ENCODE measurements around the gene KLHDC3.
"Not testable (repeated sequence)": the region's sequence is repeated elsewhere in the genome, so short reads cannot be mapped to it uniquely, and the experiment has no call there.

KLHDC3 gene

DNA sequence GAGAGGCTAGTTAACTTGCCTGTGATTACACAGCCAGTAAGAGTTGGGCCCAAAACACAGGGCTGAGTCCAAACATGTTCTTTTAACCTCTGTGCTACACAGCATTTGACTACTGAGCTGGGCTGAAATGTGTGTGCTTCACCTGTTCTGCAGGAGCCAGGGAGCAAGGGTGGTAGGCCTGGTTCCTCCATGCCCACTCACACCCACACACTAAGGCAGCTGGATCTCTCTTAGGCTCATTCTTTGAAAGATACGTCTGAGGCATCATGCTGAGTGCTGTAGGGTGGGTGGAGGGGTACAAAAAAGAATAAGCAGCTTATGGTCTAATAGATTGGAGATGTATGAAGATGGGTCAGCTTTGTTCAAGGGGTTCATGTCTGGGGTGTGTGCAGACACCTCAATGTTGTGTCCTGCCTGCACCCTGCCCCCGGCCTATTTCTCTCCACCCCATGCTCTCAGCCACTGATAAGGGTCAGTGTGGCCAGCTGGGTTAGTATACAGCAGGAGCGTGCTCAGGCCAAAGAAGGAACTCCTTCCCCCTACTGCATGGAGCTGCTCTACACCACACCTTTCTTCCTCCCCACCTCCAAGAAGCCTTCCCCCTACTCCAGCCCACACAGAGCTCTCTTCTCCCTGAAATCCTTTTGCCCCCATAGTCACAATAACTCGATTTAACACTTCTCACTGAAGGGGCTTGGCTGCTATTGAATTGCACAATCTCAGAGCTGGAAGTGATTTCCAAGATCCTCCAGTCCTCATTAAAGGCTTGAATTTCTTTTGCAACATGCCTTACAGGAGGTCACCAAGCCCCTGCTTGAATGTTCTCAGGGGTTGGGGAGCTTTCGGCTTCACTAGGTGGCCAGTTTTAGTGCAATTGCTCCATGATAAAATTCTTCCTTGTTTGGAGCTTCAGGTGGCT, 26.3 kb upstream of the KLHDC3 start:
- in situ Hi-C loops (cut with MboI; ENCODE audit: low sequenced_read_pairs, unreplicated experiment) = no loop called here
- no peak for TF ChIP-seq CTCF (IDR thresholded peaks at IDR 0.05; ENCODE audit: borderline replicate concordance, control extremely low read depth, extremely low read depth, insufficient read depth, missing control alignments)
- DNase-seq (ENCODE audit: low spot score) = no peak

DNA sequence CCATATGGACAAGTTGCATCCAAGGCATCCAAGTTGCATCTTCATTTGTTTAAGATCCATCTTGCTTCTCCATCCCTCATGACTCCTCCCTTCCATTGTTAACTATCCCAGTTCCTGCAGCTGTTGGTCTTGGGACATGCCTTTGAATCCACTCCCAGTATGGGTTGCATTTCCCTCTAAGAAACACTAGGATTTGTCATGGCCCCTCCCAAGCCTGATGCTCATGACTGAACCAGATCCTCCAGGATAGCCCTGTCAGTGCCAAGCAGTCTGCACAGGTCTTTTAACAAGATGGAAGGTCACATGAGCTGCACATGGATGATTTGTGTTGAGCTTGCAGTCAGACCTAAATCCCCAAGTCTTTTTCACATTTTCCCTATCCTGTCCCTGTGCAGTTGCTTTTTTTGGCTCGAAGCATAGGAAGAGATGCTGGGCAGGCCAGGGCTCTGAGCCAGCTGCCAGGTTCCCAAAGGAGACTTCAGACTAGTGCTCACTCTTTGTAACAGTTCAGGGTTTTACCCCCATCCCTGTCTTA, 25.5 kb upstream of the KLHDC3 start:
- DNase-seq (ENCODE audit: low spot score) = no peak
- TF ChIP-seq CTCF (IDR thresholded peaks at IDR 0.05; ENCODE audit: borderline replicate concordance, control extremely low read depth, extremely low read depth, insufficient read depth, missing control alignments) = no peak
- in situ Hi-C loops (cut with MboI; ENCODE audit: low sequenced_read_pairs, unreplicated experiment) = no loop called here

GRCh38 chr6:42989923-42990322, 24.1 kb upstream of the KLHDC3 start:
- no peak for TF ChIP-seq CTCF (IDR thresholded peaks at IDR 0.05; ENCODE audit: borderline replicate concordance, control extremely low read depth, extremely low read depth, insufficient read depth, missing control alignments)
- in situ Hi-C loops (cut with MboI; ENCODE audit: low sequenced_read_pairs, unreplicated experiment) = no loop called here
- DNase-seq (ENCODE audit: low spot score) = no peak

- no peak for TF ChIP-seq CTCF (IDR thresholded peaks at IDR 0.05; ENCODE audit: borderline replicate concordance, control extremely low read depth, extremely low read depth, insufficient read depth, missing control alignments)
- DNase-seq (ENCODE audit: low spot score) = no peak
- in situ Hi-C loops (cut with MboI; ENCODE audit: low sequenced_read_pairs, unreplicated experiment) = no loop called here
These were observed 20.6 kb upstream of the KLHDC3 start for GRCh38 chr6:42993445-42993844.

GRCh38 chr6:42996513-42996912, 17.5 kb upstream of the KLHDC3 start:
- no peak for DNase-seq (ENCODE audit: low spot score)
- in situ Hi-C loops (cut with MboI; ENCODE audit: low sequenced_read_pairs, unreplicated experiment) = no loop called here
- no peak for TF ChIP-seq CTCF (IDR thresholded peaks at IDR 0.05; ENCODE audit: borderline replicate concordance, control extremely low read depth, extremely low read depth, insufficient read depth, missing control alignments)

DNA sequence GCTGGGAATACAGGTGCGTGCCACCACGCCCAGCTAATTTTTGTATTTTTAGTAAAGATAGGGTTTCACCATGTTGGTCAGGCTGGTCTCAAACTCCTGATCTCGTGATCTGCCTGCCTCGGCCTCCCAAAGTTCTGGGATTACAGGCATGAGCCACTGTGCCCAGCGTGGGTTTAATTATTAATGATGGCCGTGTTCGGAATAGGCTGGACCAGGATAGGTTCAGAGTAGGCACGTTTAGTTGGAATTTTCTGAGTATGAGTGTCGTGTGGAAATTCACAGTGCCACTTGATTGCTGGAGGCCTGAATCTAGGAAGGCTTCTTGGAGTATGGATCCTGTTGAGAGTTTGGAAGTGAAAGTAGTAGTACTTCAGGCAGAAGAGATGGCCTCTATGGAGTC, 15.8 kb upstream of the KLHDC3 start:
- DNase-seq (ENCODE audit: low spot score); in situ Hi-C loops (cut with MboI; ENCODE audit: low sequenced_read_pairs, unreplicated experiment): not testable (repeated sequence)

- DNase-seq (ENCODE audit: low spot score) = no peak
- in situ Hi-C loops (cut with MboI; ENCODE audit: low sequenced_read_pairs, unreplicated experiment) = no loop called here
- no peak for TF ChIP-seq CTCF (IDR thresholded peaks at IDR 0.05; ENCODE audit: borderline replicate concordance, control extremely low read depth, extremely low read depth, insufficient read depth, missing control alignments)
These were observed 12.2 kb upstream of the KLHDC3 start for GRCh38 chr6:43001843-43002242.
